Stimulated activated CD4-positive, alpha-beta T cell treated with anti-CD3 and anti-CD28 coated beads, Interleukin-1b, Interleukin-23, amount 100 ng/mL, for 1 hour (primary cell): ENCODE results near the gene PRRX2.

Experiments
- DNase-seq, 2 donors: peaks; one replicate each; pipeline ENCODE4 v3.0.0-alpha.2; 2020; ENCODE audit warnings: low read depth in 2 of 2

The PRRX2 gene

DNA sequence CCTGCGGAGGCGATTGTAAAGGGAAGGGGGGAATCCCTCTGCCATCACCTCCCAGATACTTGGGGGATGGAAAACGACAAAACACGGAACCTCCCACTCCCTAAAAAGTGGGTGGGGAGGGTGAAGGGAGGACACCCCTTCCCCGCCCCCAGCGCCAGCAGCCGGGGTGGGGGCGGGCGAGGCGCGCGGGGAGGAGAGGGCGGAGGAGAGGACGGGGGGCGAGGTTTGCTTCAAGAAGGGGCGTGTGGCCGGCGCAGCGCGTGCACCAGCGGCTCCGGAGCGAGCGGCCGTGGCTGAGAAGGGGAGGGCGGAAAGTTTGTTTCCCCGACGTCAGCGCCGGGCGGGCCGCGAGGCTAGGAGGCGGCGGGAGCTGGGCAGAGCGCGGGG is at the start of gene PRRX2:
Gene PRRX2, plus strand, starts transcription at position 259 of the 387 bp plus-strand sequence. CDS start 221 bp downstream, outside the sequence.
- no peak for DNase-seq

GRCh38 chr9:129617167-129617566 is 48.3 kb upstream of the PRRX2 start:
- DNase-seq: no peak

DNA sequence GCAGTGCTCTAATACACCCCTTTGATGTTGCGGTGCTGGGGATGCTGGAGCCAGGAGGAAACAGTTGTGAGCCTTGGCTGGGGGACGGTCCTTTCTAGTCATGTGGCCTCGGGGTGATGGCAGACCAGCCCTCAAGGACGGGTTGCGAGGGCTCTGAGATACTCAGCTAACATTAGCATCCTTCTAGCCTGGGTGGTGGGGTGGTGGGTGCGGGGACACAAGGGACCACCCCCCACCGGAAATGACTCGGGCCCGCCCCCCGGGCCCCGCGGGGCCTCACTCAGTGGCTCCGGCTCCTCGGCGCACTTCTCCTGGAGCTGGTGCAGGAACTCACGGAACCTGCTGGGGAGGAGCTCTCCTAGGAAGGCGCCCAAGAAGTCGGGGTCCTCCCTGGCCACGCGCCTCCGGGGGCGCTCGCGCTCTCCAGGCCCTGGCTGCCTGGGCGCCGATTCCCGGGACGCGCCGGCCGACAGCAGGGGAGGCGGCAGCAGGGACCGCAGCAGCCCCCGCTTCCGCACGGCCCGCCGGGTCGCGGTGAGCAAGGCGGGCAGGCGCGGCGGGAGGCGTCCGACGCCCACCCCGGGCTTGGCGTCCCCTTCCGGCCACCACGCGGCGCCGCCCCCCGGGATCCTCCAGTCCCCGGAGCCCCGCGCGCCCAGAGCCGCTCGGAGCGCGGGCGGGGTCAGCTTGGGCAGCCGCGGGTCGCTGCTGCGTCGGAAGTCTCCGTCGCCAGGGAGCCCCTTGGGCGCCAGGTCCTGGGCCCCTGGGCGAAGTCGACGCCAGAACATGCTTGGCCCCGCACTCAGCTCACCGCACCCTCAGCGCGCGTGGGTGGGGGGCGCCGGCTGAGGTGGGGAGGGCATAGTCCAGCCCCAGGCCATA is 45.4 kb upstream of the PRRX2 start:
- DNase-seq: no peak

- DNase-seq: no peak
Measured at GRCh38 chr9:129620669-129621295, 44.7 kb upstream of the PRRX2 start, which contains the start of gene C9orf50. Gene C9orf50, minus strand, starts transcription at chr9:129621101. Its CDS starts 527 bp downstream, at chr9:129620574.

GRCh38 chr9:129623331-129623730 is 42.1 kb upstream of the PRRX2 start:
- DNase-seq: no peak

DNA sequence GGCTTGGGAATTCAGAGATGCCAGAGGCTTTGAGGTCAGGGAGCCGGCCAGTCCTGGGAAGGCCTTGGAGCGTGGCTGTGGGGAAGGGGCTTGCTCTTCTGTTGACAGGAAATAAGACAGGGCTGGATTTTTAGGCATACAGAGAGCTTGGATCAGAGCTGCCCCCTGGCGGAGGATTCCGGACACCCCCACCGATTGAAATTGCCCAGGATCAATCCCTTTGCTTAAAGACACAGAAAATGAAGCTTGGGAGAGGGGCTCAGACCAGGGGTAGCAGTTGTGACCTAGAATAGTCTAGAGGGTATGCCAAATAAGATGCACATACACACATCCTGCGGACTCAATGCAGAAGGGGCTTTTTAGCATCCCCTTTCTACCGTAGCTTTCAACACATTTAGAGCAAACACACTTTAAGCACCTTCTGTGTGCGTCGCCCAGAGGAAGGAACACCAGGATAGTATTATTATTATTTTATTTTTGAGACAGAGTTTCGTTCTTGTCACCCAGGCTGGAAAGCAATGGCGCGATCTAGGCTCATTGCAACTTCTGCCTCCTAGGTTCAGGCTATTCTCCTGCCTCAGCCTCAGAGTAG is 41.2 kb upstream of the PRRX2 start:
- peak in 1 of 2 donors; percentile 59 for DNase-seq

DNA sequence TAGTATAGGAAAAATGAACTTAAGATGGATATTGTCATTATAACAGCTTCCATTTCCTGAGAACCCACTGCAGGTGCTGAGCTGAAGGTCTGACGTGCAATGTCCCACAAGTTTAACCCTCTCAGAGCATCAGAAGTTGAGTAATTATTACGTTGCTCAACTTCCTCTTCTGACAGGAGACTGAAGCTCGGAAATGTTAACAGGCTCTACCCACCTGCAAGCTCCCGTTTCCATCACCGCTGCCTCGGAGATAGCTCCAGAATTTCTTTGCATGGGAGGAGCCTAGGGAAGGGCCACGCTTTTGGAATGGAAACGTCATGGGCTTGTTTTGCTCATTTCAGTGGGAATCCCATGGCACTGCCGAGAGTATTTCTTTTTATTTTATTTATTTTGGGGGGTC is 40.5 kb upstream of the PRRX2 start:
- DNase-seq: no peak

GRCh38 chr9:129626079-129626624 is 39.3 kb upstream of the PRRX2 start, which contains the start of gene NTMT1:
Gene NTMT1, plus strand, starts transcription at chr9:129626163. Its CDS starts 6,541 bp downstream, at chr9:129632704.
- DNase-seq: peak; percentile 77 to 91

GRCh38 chr9:129626625-129627284 is 38.7 kb upstream of the PRRX2 start:
- DNase-seq: no peak

DNA sequence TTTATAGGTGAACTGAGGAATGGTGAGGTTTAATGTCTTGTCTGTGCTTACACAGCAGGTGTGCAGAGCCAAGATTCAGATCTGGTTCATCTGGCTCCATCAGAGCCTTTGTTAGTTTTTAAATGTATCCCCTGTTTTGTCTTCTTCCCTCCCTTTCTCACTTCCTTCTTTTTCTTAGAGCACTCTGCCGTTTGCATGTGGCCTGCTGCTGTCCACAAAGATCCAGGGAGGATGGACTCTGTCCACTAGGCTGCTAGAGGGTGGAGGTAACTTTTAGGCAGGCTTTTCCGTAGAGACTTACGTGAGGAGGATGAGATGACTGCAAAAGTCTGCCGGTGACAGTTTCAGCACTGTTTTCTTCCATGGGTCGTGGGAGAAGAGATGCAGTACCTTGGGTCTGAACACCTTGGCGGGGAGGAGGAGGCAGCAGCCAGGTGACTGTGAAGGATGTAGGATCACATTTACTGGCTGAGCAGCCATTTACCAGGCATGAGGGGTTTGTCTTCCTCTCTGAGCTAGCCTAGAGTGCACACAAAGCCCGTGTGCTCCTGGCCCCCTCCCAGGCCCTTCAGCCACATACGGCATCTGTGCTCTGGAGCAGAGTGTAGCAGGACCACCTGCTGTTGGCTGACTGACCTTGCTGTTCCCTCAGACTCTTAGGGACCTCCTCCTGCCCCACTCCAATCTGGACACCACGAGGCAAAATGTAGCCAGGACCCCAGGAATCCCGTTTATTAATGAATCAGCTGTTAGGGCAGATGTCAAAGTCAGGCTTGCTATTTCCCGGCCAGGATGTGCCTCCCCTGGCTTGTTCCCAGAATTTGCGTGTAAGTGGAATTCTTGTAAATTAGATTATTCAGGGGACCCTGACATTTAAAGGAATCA is 37.6 kb upstream of the PRRX2 start:
- no peak for DNase-seq

DNA sequence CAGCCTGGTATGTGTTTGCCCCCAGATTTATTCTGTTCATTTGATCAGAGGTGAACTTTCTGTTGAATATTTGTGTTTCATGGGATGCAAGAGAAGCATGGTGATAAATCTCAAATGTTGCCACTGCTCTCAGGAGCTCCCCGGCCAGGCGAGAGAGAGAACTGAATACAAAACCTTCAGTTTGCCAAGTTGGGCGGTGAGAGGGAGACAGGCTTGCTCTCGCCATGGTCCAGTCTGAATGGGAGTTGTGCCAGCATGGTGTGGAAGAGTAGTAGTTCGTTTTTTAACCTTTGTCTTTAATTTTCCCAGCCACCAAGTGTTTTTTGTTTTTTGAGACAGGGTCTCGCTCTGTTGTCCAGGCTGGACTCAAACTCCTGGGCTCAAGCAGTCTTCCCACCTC is 36.7 kb upstream of the PRRX2 start:
- DNase-seq: no peak

GRCh38 chr9:129629251-129629820 is 36.1 kb upstream of the PRRX2 start:
- no peak for DNase-seq

GRCh38 chr9:129630967-129631673 is 34.3 kb upstream of the PRRX2 start:
- DNase-seq: no peak

DNA sequence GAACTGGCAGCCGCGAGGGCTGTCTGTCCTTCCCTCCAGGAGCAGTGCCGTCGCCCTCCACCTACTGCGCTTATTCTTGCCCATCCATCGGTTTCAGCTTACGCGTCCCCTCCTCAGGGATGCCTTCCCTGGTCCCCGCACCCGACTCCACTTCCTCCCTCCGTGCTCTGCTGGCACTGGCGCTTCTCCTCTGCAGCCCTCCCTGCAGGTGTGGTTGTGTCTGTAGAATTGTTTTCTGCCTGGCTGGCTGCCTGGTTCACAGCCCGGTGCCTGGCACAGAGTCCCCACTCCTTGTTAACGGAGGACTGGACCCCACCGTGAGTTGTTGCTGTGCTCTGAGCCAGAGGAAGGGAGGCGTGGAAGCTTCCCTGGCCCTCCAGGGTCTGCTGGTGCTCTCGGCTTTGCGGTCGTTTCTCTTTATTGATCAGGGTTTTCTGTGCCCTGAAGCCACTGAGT is 33.7 kb upstream of the PRRX2 start:
- DNase-seq: no peak

GRCh38 chr9:129632460-129632859 is 33.0 kb upstream of the PRRX2 start:
- DNase-seq: no peak

- no peak for DNase-seq
Measured at GRCh38 chr9:129633207-129633606, 32.2 kb upstream of the PRRX2 start.

GRCh38 chr9:129633848-129634247 is 31.6 kb upstream of the PRRX2 start:
- DNase-seq: no peak

- DNase-seq: no peak
Measured at GRCh38 chr9:129635099-129636065, 30.1 kb upstream of the PRRX2 start.
